GM19351 (cell line): ENCODE measurements around the gene TAX1BP3.

ENCODE experiments used
- ATAC-seq: cut with Tn5 transposase; IDR thresholded peaks from one replicate; pipeline ENCODE4 v1.9.1; 2021; ENCODE audit warnings: mild to moderate bottlenecking, moderate library complexity; ENCODE audit not compliant: unreplicated experiment

The TAX1BP3 gene

DNA sequence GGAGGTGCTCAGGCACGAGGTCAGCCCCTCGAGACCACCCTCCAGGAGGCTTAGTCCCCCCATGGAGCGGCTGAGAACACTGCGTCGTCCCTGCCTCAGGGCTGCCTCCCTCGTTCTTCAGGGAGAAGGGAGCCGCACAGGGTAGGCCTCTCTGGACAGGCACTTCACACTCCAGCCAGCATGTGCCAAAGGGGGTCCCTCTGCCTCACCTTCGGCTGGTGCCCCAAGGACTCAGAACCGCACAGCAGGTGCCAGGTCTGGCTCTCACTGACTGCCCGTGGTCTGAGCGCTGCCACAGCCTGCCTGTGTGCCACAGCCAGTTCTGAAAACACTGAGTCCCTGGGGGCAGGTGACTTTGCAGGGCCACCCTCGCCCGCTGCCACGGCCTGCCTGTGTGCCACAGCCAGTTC, 20.5 kb upstream of the TAX1BP3 start:
- no peak for ATAC-seq

GRCh38 chr17:3688027-3688553, 19.7 kb upstream of the TAX1BP3 start:
- no peak for ATAC-seq

DNA sequence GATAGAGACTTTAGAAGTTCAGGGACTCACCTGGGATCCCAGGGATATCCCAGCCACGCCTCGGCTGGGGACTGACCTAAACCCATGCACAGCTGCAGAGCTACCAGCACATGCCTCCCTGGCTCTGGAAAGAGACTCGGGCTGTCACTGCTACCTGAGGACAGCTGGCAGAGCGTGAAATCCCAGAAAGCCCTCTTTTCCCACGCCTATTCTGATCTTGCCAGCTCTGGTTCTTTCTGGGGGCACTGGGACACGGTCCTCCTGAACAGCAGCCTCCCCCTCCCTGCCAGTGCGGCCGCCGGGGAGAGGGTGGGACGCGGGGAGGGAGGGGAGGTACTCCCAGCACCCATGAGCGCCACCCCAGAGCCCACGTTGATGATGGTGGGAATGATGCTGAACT, 16.8 kb upstream of the TAX1BP3 start:
- no peak for ATAC-seq

GRCh38 chr17:3683054-3683511, 14.7 kb upstream of the TAX1BP3 start:
- ATAC-seq: no peak

DNA sequence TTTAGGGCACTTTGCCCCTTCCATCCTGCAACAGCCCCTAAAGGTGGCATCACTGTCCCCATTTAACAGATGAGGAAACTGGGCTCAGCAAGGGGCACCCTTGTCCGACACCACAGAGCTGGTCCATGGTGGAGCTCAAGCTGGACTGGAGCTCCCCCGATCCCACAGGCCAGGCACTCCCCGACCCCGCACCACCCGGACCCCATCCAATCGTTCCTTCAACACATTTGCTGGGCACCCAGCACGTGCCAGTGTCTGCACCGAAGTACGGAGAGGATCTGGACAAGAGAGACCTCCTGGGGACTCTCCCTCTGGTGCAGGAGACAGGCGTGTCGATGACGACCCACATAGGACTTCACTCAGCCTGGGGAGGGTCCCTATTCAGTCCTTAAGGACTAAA, 13.7 kb upstream of the TAX1BP3 start:
- no peak for ATAC-seq

DNA sequence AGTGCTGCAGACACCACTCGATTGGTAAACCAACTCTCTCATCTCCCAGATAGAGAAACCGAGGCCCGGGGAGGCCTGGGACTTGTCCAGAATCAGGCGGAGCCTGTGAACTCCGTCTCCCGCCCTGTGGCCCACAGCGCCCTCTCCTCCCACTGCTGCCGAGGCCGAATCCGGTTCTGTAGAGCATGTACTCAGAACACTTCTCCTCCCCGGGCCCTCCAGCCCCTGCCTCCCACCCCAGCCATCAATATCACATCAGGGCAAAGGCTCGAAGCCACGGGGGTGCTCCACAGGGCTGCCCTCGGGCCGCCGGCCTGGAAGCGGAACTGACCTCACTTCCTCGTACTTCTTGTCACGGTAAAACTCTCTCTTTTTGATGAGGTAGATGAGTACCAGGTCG, 13.2 kb upstream of the TAX1BP3 start:
- ATAC-seq: no peak

DNA sequence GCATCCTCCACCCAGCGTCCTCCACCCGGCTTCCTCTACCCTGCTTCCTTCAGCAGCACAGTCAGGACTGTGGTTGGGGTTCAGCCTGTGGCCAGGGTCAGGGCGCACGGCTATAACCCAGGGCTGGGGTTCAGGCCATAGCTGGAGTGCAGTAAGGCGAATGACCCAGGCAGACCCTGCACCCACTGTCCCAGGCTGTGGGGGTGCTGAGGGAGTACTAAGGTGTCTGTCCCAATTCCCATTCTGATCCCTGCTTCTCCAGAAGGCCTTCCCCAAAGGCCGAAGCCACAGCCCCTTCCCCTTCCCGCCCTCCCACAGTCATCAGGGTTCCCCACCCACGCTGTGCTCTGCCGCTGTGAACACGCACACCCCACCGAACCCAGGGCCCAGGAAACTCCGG, 12.7 kb upstream of the TAX1BP3 start:
- no peak for ATAC-seq

- ATAC-seq: no peak
Observed at GRCh38 chr17:3679531-3680126, 11.3 kb upstream of the TAX1BP3 start.

- ATAC-seq: no peak
Observed at GRCh38 chr17:3678821-3679530, 10.6 kb upstream of the TAX1BP3 start.

DNA sequence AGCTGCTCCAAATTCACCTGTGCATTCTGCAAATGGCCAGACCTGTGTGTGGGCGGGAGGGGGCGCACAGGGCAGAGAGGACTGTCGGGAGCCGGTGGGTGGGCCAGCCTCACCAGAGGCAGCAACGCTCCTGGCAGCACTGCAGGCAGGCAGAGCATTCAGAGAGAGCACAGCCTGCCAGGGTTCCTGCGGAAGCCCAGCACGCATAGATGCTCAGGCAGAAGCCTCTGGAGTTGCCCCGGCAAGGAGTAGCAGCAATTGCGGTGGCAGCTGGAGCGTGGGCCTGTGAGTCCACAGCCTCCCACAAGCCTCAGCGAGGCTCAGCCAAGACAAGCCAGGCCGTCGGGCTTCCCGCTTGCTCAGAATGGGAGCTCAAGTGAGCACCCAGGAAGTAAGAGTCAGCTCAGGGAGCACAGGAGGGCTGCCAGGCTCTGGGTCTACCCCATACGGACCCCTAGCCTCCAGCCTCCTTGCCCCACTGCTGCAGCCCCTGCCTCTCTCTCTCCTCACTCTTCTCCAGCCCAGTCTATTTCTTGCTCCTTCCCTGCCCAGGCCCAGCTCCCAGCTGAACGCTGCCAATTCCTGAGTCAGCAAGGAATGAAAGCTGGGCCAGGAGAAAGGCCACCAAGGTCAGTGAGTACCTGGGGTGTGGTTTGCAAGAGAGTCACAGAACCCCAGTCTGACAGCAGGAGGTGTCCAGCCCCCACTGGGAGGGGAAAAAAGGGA, 9.9 kb upstream of the TAX1BP3 start:
- ATAC-seq: no peak

DNA sequence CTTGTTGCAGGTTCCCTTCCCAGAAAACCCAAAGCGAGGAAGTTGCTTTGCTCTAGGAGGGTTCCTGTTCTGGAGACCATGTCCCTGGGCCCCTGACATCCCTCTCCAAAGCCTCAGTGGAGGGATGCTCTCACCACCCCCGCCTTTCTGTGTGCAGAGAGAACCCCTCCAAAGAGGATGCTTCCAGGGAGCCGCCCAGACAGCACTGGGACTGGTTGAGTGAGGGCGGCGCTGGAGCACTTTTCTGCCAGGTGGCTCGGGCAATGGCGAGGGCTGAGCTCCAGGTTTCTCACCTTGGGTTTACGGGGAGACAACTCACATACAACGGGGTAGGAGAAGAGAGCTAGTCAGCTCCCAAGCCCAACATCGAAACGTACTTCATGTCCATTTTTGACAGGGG, 7.5 kb upstream of the TAX1BP3 start:
- ATAC-seq: no peak

GRCh38 chr17:3672571-3672970, 4.2 kb upstream of the TAX1BP3 start:
- no peak for ATAC-seq

DNA sequence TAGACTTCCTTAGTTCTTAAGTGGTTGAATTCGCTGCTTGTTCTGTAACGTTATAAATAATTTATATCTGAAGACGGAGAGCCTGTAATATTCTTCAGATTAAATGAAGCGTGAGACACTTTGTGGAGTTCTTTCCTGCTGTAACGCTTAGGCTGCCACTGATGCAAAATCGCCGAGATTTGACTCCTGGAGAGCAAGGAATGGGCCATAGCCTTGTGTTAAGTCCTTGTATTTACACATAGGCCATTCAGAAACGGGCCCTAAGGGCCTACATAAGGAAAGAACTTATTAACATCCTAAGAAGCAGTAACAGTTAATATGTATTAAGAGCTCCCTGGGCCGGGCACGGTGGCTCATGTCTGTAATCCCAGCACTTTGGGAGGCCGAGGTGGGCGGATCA, 1.2 kb upstream of the TAX1BP3 start:
- ATAC-seq: no peak

GRCh38 chr17:3669085-3669347, 638 bp upstream of the TAX1BP3 start:
- peak; percentile 8 for ATAC-seq

DNA sequence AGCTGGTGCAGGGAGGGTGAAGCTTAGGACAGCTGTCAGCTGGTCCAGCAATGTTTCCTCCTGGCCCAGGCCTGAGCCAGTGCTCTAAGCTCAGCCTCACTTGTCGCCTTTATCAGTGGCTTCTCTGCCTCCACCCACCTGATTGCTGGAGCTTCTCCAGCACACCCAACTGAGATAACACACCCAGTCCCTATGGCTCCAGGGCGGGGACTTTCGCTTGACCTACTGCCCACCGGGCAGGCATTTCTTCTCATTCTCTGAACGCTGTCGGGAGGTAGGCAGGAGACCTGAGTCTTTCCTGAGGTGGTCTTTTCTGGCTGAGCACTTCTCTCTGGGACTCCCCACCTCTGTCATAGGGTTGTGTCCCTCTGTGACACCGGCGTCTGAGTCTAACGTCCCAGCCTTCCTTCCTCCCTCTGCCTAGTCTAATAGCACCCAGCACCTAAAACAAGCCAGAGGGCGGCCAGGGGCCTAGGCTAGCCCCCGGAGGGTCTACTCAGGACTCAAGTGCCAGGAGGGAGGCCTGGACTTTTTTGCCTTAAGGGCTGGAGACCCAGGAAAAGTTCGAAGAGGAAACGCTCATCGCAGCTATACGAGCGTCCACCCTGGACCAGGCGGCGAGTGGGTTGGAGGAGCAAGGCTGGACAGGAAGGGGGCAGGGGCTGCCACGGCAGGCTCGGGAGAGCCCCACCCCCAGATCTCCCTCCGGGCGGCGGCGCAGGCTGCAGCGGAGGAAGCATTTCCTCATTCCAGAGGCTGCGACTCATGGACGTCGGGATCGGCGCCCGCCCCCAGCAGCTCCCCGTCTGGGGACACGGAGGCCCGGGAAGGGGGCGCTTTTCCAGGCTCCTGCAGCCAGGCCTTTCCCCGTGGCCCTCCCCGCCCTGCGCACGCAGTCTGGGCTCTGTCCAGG, 756 bp downstream of the TAX1BP3 start:
- ATAC-seq: peak; percentile 12

DNA sequence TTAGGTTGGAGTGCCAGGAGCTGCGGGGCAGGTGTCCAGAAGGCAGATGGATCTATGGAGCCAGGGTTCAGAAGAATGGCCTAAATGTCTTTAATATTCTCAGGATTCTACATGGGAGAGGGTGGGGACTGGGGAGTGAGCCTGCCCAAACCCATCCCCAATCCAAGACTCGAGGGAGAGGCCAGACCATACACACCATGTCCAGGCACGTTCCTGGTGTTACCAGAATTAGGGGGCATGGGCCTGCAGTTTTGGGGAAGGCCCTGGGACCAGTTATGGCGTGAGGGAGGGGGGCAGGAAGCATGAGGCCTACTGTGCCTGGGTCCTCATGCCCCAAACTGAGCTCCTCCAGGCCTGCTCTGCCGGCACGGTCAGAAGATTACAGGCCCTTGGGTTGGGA, 1.9 kb downstream of the TAX1BP3 start:
- no peak for ATAC-seq

DNA sequence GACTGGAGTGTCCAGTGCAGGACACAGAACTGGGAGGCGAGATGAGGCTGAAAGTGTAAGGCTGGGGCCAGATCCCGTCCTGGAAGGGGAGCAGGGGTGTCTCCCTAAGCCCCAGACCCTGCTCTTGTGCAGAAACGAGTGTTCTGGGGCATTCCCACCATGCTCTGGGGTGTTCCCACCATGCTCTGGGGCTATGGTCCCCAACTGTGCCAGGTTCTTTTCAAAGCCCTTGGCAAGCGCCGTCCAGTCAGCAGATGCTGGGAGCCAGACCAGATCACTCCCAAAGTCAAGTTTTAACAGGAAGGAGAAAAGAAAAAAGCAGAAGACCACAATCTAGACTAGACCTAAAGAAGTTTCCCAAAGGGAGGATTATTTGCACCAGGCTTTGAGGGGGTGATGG, 2.5 kb downstream of the TAX1BP3 start:
- ATAC-seq: no peak

DNA sequence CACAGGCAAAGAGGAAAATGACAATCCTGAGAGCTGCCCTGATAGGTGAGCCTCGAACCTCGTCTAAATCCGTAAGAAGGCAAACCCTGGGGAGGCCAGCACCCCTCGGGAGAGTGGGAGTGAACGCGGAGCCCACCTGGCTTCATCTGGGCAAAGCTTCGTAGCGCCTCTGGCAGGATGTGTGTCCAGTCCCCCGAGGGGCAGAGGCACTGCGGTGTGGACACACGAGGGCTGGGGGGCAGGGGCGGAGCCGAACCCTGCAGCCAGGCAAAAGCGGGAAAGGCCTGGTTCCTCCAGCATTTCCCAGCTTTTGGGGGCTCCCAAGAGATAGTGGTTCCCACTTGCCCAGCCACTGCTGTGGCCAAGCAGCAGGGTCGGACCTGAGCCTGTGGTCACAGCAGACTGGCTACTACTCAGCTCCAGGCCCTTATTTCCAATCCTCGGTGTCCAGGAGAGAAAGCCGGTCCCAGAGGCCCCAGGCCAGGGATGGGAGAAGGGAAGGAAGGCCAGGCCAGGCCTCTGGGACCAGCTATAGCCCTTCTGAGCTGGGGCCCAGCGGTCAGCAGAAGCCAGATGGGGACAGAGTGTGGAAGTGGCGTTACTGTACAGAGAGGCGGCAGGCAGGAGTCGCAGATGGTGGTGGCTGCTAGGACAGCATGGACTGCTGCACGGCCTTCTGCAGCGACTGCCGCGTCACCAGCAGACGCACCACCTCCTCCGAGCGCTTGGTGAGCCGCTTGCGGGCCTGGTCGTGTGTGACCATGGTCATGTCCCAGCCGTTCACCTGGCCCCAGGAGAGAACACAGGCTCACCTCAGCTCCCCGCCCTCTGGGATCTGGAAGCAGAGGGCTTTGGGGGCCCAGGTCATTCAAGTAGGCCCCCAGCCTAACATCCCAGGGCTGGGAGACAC, 5.0 kb downstream of the TAX1BP3 start:
- no peak for ATAC-seq

- ATAC-seq: no peak
Observed at GRCh38 chr17:3660311-3660891, 8.0 kb downstream of the TAX1BP3 start.
